Muscle layer of colon (tissue), 2 donors: ENCODE data around the gene AKAIN1.

Experiments
- H3K27ac ChIP-seq: one replicate; pipeline ENCODE4 v1.7.0; 2013; ENCODE audit warnings: low read depth, mild to moderate bottlenecking, low read length, moderate library complexity
- H3K27me3 ChIP-seq, 2 donors: one replicate each; pipeline ENCODE4 v1.7.0; 2013; ENCODE audit warnings: low read length in 2 of 2, mild to moderate bottlenecking in 2 of 2; ENCODE audit not compliant: insufficient read depth in 2 of 2, control insufficient read depth in 1 of 2
- H3K36me3 ChIP-seq: one replicate; pipeline ENCODE4 v1.7.0; 2013; ENCODE audit warnings: mild to moderate bottlenecking, low read length; ENCODE audit not compliant: insufficient read depth
- H3K4me1 ChIP-seq: one replicate; pipeline ENCODE4 v1.7.0; 2013; ENCODE audit warnings: mild to moderate bottlenecking, low read length; ENCODE audit not compliant: insufficient read depth
- H3K4me3 ChIP-seq, 2 donors: one replicate each; pipeline ENCODE4 v1.7.0; 2013; ENCODE audit warnings: low read length in 2 of 2, low read depth in 1 of 2, mild to moderate bottlenecking in 1 of 2, moderate library complexity in 1 of 2
- H3K9ac ChIP-seq: one replicate; pipeline ENCODE4 v1.7.0; 2013; ENCODE audit warnings: low read length
- H3K9me3 ChIP-seq: one replicate; pipeline ENCODE4 v1.7.0; 2013; ENCODE audit warnings: mild to moderate bottlenecking, low read length
- donor health status: abdominal sarcoma.
- donor health status: Adenocarcinoma of cecum.

The AKAIN1 gene

DNA sequence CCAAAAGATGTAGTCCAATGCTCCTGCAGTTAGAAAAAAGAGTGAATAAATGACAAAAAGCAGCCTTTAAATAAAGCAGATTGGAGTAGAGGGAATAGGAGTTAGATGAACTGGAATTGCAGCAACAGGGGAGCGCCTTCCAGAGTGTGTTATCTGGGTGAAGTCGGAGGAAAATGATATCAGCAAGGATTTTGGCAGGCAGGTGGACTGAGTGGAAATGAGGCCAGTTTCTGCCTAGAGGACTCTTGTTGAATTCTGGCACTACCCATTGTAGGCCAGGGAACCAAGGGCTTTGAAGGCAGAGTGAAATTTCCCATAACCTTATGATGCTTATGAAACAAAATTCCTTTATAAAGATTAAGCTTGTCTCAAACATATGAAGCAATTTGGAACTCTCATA lies 59.8 kb downstream of the AKAIN1 start:
- Histone ChIP-seq H3K9ac (no peak overlapping the region), H3K4me3 (no peak overlapping the region), H3K36me3 (no peaks in the 10 kb centered on the region), H3K27me3 (no peaks in the 10 kb centered on the region), H3K9me3 (no peaks in the 10 kb centered on the region), H3K4me1 (no peaks in the 10 kb centered on the region), H3K27ac (no peak overlapping the region)

DNA sequence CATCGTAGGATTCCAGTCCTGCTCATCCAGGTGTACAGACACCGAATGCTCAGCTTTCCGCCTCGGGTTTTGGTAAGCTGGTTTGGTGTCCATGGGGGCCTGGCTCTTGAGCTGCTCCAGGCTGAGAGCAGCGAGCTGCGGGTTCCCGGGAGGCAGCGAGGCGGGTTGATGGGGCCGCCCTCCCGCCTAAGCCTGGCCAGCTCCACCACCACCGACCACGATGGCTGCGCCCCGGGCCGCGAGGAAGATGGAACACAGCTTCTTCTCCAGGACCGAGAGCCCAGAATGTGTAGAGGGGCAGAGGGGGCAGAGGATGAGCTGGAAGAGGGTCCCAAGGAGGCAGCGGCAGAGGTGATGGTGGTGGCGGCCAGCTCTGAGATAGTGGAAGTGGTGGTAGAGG lies 64.1 kb downstream of the AKAIN1 start:
- no peak overlapping the region for H3K27ac ChIP-seq

GRCh38 chr18:5122272-5122671 lies 74.8 kb downstream of the AKAIN1 start:
- Histone ChIP-seq H3K27me3 (no peaks in the 10 kb centered on the region), H3K27ac (no peak overlapping the region), H3K9ac (no peak overlapping the region), H3K9me3 (peaks cover 8% of the 10 kb centered on the region), H3K4me1 (no peaks in the 10 kb centered on the region), H3K4me3 (no peak overlapping the region), H3K36me3 (no peaks in the 10 kb centered on the region)

More for the DNA sequence above, 64.1 kb downstream of the AKAIN1 start:
- H3K4me3 ChIP-seq = no peak overlapping the region
- no peak overlapping the region for H3K9ac ChIP-seq
- no peaks in the 10 kb centered on the region for H3K4me1 ChIP-seq
- H3K9me3 ChIP-seq = no peaks in the 10 kb centered on the region
- H3K36me3 ChIP-seq = no peaks in the 10 kb centered on the region
- H3K27me3 ChIP-seq = no peaks in the 10 kb centered on the region

DNA sequence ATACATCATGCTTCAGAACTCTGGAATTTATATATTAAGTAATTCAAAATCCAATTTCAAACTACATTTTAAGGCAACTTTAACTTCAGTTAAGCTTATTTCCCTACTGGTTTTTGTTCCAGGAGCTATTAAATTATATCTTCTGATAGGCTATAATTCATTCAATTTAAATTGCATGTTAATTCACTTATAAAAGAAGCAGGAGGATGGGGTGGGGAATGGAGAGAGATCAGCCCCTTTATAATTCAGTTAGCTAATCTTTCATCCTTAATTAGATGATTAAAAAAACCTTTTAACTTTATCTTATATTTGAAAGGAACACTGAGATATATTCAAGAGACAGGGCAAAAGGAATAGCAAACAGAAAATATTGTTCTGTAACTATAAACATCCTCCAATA lies 86.8 kb downstream of the AKAIN1 start:
- Histone ChIP-seq H3K27ac (no peak overlapping the region), H3K9ac (no peak overlapping the region), H3K9me3 (no peaks in the 10 kb centered on the region), H3K36me3 (no peaks in the 10 kb centered on the region), H3K4me1 (no peaks in the 10 kb centered on the region), H3K27me3 (no peaks in the 10 kb centered on the region), H3K4me3 (no peak overlapping the region)

DNA sequence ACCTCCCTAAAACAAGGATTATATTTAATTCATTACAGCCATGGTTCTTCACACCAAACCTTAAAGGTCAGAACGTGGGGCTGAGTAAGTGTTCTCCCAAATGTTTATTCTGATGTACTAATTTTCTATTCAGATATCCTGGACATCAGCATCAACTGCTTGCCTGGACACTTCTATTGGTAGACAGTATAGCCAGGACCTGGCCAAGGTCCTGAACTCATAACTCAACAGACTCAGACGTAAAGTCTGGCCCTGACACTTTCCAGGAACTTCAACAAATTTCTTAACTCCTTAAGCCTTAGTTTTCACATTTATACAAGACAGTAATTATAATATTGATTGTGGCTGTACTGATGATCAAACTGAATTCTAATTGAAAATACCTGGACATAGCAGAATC lies 89.1 kb downstream of the AKAIN1 start:
- Histone ChIP-seq H3K4me1 (no peaks in the 10 kb centered on the region), H3K9ac (no peak overlapping the region), H3K4me3 (no peak overlapping the region), H3K36me3 (no peaks in the 10 kb centered on the region), H3K9me3 (no peaks in the 10 kb centered on the region), H3K27ac (no peak overlapping the region), H3K27me3 (no peaks in the 10 kb centered on the region)

DNA sequence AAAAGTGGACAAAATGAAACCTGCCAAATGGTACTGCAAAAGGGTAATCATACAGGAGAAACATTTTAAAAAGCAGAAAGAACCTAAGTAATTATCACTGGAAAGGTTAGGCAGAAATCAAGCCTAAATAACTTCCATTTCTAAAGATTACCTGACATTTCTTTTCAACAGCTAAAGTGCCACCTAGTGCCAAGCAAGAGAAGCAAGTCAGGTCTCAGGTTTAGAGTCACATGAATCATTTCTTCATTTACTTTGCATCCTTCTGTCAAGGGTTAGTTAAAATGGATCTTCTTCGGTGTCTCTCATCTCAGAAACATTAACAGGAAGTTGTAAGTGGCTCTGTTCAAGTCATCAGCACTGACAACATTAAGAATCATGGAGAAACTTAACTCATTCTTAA lies 90.3 kb downstream of the AKAIN1 start:
- H3K36me3 ChIP-seq = no peaks in the 10 kb centered on the region
- no peak overlapping the region for H3K27ac ChIP-seq
- no peaks in the 10 kb centered on the region for H3K4me1 ChIP-seq
- no peak overlapping the region for H3K9ac ChIP-seq
- H3K4me3 ChIP-seq = no peak overlapping the region
- H3K27me3 ChIP-seq = no peaks in the 10 kb centered on the region
- H3K9me3 ChIP-seq = no peaks in the 10 kb centered on the region

- no peaks in the 10 kb centered on the region for H3K9me3 ChIP-seq
- no peak overlapping the region for H3K9ac ChIP-seq
- H3K4me1 ChIP-seq = no peaks in the 10 kb centered on the region
- no peak overlapping the region for H3K4me3 ChIP-seq
- no peaks in the 10 kb centered on the region for H3K36me3 ChIP-seq
- no peak overlapping the region for H3K27ac ChIP-seq
- no peaks in the 10 kb centered on the region for H3K27me3 ChIP-seq
Observed at GRCh38 chr18:5104246-5104645, 92.8 kb downstream of the AKAIN1 start.

- Histone ChIP-seq H3K9me3 (no peaks in the 10 kb centered on the region), H3K9ac (no peak overlapping the region), H3K36me3 (no peaks in the 10 kb centered on the region), H3K27ac (no peak overlapping the region), H3K4me1 (no peaks in the 10 kb centered on the region), H3K4me3 (no peak overlapping the region), H3K27me3 (no peaks in the 10 kb centered on the region)
Observed at GRCh38 chr18:5103693-5104092, 93.4 kb downstream of the AKAIN1 start.

DNA sequence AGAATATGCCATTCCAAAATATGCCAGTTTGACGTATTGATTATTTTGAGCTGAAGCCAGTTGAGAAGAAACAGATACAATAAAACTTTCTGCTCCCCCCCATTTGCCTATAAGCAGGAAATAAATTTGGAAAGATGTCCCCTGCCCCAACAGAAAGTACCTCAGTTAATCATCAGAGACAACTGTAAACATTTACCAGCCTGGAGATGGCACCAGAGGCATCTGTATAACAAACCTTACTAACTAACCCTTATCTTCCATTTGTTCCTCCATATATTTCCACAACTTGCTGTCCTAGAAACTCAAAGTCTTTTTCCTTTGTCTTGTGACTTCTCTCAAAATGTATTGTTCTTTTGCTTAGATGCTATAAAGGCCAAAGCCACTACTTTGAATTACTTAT lies 93.8 kb downstream of the AKAIN1 start:
- H3K9ac ChIP-seq = no peak overlapping the region
- H3K4me3 ChIP-seq = no peak overlapping the region
- no peaks in the 10 kb centered on the region for H3K27me3 ChIP-seq
- H3K36me3 ChIP-seq = no peaks in the 10 kb centered on the region
- H3K4me1 ChIP-seq = no peaks in the 10 kb centered on the region
- no peaks in the 10 kb centered on the region for H3K9me3 ChIP-seq
- no peak overlapping the region for H3K27ac ChIP-seq

DNA sequence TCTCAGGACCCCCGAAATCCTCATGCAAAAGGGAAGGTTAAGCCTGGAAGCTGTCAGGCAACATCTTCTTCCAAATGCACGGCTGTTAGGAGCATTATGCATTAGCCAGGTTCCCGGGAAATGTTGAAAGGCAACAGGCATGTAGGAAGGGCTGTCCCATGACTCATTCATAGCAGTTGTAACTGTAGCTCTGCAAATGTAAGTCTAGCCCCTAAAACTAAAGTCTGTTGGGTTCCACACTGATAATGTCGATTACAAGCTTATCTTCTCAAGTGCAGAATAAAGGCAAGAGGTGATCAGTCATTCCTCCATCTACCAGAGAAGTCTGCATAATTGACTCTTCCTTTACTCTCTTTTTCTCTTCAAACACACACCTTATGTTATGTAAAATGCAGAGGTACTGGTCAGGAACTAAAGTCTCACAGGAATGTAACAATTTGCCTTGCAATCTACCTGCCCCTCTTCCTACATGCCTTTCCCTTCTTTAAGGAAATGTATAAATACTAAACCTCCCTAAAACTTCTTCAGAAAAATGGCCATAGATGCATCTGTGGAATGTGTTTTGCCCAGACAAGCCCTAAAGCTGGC lies 99.8 kb downstream of the AKAIN1 start:
- H3K9me3 ChIP-seq = no peaks in the 10 kb centered on the region
- no peaks in the 10 kb centered on the region for H3K36me3 ChIP-seq
- H3K27ac ChIP-seq = no peak overlapping the region
- H3K27me3 ChIP-seq = no peaks in the 10 kb centered on the region
- H3K4me3 ChIP-seq = no peak overlapping the region
- H3K9ac ChIP-seq = no peak overlapping the region
- no peaks in the 10 kb centered on the region for H3K4me1 ChIP-seq

DNA sequence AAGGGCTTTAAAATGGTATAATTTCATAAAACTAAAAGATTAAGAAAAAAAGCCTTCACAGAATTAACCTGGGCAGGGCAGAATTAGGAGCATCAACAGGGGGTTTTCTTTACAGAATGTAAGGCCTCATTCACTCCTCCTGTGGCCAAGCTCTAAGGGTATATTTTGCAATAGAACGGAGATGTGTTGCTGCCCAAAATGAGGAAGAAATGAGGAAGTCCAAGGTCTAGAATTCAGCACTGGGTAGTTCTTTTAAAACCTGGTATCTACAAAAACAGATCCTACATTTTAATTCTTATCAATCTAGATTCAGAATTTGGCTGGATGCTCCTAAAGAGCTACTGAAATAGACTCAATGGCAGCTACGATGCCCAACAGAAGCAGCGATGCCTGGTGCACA lies 101.8 kb downstream of the AKAIN1 start:
- Histone ChIP-seq H3K4me1 (no peaks in the 10 kb centered on the region), H3K27me3 (no peaks in the 10 kb centered on the region), H3K4me3 (no peak overlapping the region), H3K9ac (no peak overlapping the region), H3K36me3 (no peaks in the 10 kb centered on the region), H3K27ac (no peak overlapping the region), H3K9me3 (no peaks in the 10 kb centered on the region)

- Histone ChIP-seq H3K27ac (no peak overlapping the region), H3K9me3 (no peaks in the 10 kb centered on the region), H3K4me3 (no peak overlapping the region), H3K9ac (no peak overlapping the region), H3K36me3 (no peaks in the 10 kb centered on the region), H3K4me1 (no peaks in the 10 kb centered on the region), H3K27me3 (no peaks in the 10 kb centered on the region)
Observed at GRCh38 chr18:5093902-5094301, 103.2 kb downstream of the AKAIN1 start.
